Measurements from ENCODE around the gene PRPF8. TPM values are rescaled to one million over a fixed set of nuclear protein-coding genes. Genes with fewer than 3 reads are reported as not detected.

Gene PRPF8
- total RNA-seq, 4 donors from 2014 or later = 186 to 341 (median 220) TPM

DNA sequence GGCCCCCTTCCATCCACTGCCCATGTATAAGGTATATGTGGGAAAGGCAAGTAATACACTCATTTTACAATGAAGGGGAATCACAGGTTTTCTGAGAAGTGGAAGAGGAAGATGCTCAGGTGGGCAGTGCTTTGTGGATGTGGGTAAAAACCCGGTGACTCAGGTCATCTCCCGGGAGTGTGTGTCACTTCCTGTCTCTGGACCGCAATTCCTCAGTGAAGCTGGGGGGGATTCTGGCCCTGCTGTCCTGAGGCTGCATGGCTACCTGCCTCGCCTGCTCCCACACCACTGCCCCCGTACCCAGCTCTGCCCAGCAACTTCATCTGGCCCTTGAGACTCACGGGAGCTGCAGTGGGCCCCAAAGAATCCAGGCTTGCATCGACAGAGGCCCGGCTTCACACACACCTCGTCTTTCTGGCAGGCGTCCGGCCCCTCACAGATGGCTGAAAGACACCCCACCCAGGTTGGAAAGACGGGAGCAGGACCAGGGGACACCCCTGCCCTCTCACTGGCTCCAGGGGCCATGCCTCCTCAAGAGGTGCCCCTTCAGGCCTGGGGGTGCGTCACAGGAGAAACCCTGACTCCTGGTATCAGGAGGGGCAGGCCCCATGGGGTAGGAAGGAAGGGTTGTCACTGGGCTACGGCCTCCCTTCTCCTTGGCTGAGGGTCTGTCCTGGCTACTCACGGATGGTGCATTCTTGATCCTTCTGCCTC, 40.0 kb downstream of the PRPF8 start:
- no peaks in the 10 kb centered on the region for H3K9me3 ChIP-seq
- WGBS = 59% methylated on average over 11 of the region's 15 CpGs
- peak overlapping the region; percentile 39 for H3K27ac ChIP-seq
- no peaks in the 10 kb centered on the region for H3K36me3 ChIP-seq
- H3K27me3 ChIP-seq = no peaks in the 10 kb centered on the region
- peaks cover 40% of the 10 kb centered on the region for H3K4me1 ChIP-seq
- H3K4me3 ChIP-seq = peak overlapping the region; percentile 59
- TF ChIP-seq POLR2AphosphoS5 (IDR thresholded peaks at IDR 0.05) = no peak
- TF ChIP-seq EP300 (IDR thresholded peaks at IDR 0.05) = no peak
- TF ChIP-seq, protein P1, sequence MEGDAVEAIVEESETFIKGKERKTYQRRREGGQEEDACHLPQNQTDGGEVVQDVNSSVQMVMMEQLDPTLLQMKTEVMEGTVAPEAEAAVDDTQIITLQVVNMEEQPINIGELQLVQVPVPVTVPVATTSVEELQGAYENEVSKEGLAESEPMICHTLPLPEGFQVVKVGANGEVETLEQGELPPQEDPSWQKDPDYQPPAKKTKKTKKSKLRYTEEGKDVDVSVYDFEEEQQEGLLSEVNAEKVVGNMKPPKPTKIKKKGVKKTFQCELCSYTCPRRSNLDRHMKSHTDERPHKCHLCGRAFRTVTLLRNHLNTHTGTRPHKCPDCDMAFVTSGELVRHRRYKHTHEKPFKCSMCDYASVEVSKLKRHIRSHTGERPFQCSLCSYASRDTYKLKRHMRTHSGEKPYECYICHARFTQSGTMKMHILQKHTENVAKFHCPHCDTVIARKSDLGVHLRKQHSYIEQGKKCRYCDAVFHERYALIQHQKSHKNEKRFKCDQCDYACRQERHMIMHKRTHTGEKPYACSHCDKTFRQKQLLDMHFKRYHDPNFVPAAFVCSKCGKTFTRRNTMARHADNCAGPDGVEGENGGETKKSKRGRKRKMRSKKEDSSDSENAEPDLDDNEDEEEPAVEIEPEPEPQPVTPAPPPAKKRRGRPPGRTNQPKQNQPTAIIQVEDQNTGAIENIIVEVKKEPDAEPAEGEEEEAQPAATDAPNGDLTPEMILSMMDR (IDR thresholded peaks at IDR 0.05) = no peak
- TF ChIP-seq POLR2A (IDR thresholded peaks at IDR 0.05) = no peak
- no peak for DNase-seq (ENCODE audit: low spot score in 2 of 2)

DNA sequence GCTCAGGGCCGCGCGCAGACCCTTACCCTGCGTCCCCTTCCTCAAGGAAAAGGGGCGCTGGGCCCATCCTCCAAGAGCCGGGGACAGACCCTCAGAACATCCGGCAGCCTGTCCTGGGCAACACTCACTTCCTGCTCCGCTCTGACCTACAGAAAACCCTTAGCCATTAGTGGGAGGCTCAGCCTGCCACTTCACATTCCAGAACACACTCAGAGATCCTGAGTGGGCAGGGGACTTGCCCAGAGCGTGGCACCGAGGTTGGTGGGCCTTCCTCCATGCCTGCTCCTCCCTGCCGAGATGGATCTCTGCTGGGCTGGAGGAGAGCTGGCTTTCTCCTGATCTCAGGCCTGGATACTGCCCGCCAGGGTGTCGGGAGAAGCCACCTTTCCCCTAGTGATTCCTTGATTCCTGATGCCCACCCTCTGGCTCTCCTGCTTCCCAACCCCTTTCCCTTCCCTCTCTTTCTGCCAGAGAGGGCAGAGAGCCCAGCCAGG, 40.6 kb downstream of the PRPF8 start:
- 66% methylated on average over 3 of the region's 13 CpGs for WGBS
- TF ChIP-seq, protein P1 (IDR thresholded peaks at IDR 0.05) = no peak
- TF ChIP-seq EP300 (IDR thresholded peaks at IDR 0.05) (no peak), POLR2AphosphoS5 (IDR thresholded peaks at IDR 0.05) (no peak), POLR2A (IDR thresholded peaks at IDR 0.05) (no peak)
- H3K4me3 ChIP-seq = peak overlapping the region; percentile 59
- H3K27me3 ChIP-seq = no peaks in the 10 kb centered on the region
- no peak for DNase-seq (ENCODE audit: low spot score in 2 of 2)
- no peaks in the 10 kb centered on the region for H3K36me3 ChIP-seq
- H3K9me3 ChIP-seq = no peaks in the 10 kb centered on the region
- peaks cover 39% of the 10 kb centered on the region for H3K4me1 ChIP-seq
- peak overlapping the region; percentile 2 for H3K27ac ChIP-seq

DNA sequence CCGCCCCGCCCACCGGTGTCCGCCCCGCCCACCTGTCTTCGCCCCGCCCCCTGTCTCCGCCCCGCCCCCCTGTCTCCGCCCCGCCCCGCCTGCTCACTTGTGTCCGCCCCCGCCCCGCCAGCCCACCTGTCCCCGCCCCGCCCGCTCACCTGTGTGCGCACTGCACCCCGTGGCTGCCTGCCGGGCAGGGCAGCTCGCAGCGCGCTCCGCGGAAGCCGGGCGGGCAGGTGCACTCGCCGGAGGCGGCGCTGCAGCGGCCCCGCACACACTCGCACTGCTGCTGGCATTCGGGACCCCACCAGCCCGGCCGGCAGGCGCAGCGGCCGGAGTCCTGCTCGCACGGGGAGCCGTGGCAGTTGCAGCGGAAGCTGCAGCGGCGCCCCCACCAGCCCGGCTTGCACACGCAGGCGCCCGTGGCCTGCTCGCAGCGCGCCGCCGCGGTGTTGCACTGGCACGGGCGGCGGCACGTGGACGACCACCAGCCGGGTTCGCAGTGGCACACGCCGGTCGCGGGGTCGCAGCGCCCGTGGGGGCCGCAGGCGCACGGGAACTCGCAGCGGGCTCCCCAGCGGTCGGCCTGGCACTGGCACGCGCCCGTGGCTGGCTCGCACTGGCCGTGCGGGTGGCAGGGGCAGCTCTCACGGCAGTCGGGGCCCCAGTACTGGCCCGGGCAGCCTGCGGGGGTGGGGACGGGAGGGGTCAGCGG, 41.2 kb downstream of the PRPF8 start:
- no CpG with 5 or more reads among the region's 90 CpGs for WGBS
- Histone ChIP-seq H3K36me3 (no peaks in the 10 kb centered on the region), H3K27me3 (no peaks in the 10 kb centered on the region), H3K4me3 (peak overlapping the region; percentile 59), H3K27ac (no peak overlapping the region), H3K9me3 (no peaks in the 10 kb centered on the region), H3K4me1 (peaks cover 36% of the 10 kb centered on the region)
- DNase-seq (ENCODE audit: low spot score in 2 of 2) = no peak
- TF ChIP-seq EP300 (IDR thresholded peaks at IDR 0.05) = no peak
- TF ChIP-seq, protein P1 (IDR thresholded peaks at IDR 0.05) = peak in 1 of 2 donors; percentile 37

DNA sequence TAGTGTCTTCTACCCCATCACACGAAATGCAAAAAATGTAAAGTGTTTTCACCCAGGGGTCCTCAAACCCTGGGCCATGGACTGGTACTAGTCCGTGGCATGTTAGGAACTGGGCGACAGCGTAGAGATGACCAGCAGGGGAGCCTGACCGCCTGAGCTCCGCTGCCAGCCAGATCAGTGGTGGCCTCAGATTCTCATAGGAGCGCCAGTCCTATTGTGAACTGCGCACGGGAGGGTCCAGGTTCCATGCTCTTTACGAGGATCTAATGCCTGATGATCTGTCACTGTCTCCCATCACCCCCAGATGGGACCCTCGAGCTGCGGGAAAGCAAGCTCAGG, 43.6 kb downstream of the PRPF8 start:
- H3K27ac ChIP-seq = no peak overlapping the region
- H3K4me1 ChIP-seq = peaks cover 20% of the 10 kb centered on the region

DNA sequence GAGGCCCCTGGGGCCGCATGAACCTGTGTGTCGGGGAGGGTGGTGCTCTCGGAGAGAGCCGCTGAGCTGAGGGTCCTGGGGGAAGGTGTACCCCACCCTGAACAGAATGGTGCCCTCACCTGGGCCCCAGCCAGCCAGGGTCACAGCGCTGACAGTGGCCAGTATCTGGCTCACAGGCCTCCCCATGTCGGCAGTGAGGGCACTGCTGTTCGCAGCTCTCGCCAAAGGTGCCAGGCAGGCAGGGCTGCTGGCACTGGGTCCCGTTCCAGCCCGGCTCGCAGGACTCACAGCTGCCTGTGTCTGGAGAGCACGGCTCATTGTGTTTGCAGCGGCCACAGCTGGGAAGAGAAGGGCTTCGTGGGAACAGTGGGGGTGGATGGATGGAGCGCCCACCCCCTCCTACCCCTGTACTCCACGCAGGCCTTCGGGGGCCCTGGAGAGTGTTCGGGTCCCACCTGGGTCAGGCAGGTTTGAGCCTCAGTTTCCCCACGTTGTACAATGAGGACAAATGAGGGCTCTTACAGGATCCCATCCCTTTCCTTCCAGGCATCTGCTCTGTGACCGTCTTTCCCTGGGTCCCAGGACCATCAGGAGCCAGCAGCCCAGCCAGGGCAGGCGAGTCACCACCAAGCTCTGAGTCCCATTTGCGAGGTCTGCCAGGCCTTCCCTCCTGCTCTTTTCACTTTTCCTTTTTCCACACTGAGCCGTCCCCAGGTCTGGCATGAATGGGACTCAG, 44.2 kb downstream of the PRPF8 start:
- peaks cover under 1% of the 10 kb centered on the region for H3K36me3 ChIP-seq
- H3K27ac ChIP-seq = no peak overlapping the region
- H3K4me3 ChIP-seq = no peak overlapping the region
- 68% methylated on average over 15 of the region's 23 CpGs for WGBS
- H3K27me3 ChIP-seq = no peaks in the 10 kb centered on the region
- no peaks in the 10 kb centered on the region for H3K9me3 ChIP-seq
- TF ChIP-seq POLR2A (IDR thresholded peaks at IDR 0.05) = no peak
- peaks cover 17% of the 10 kb centered on the region for H3K4me1 ChIP-seq
- DNase-seq (ENCODE audit: low spot score in 2 of 2) = no peak

More for the DNA sequence above, 43.6 kb downstream of the PRPF8 start:
- Histone ChIP-seq H3K27me3 (no peaks in the 10 kb centered on the region), H3K4me3 (no peak overlapping the region), H3K9me3 (no peaks in the 10 kb centered on the region), H3K36me3 (no peaks in the 10 kb centered on the region)
- no peak for TF ChIP-seq EP300 (IDR thresholded peaks at IDR 0.05)
- TF ChIP-seq POLR2A (IDR thresholded peaks at IDR 0.05) = no peak
- DNase-seq (ENCODE audit: low spot score in 2 of 2) = no peak
- WGBS = 62% methylated on average over 12 of the region's 12 CpGs
